KMS-11 (cell line): Measurements from ENCODE around the gene PRKCE.

Experiments
- H2AFZ ChIP-seq: fragments of 200-600 bp; sonication (generic); 2 replicates; pipeline ENCODE4 v1.6.1; 2016; ENCODE audit warnings: antibody characterized with exemption, mixed run types, low read depth
- H3K27ac ChIP-seq: fragments of 200-600 bp; sonication (generic); 2 replicates; pipeline ENCODE4 v1.6.1; 2016; ENCODE audit warnings: mild to moderate bottlenecking, mixed run types
- H3K27me3 ChIP-seq: fragments of 200-600 bp; sonication (generic); 2 replicates; pipeline ENCODE4 v1.6.1; 2017; ENCODE audit warnings: mild to moderate bottlenecking, low read depth, mixed run types, moderate library complexity; ENCODE audit not compliant: insufficient read depth
- H3K36me3 ChIP-seq: fragments of 200-600 bp; sonication (generic); 2 replicates; pipeline ENCODE4 v1.6.1; 2017; ENCODE audit warnings: mild to moderate bottlenecking, mixed run types; ENCODE audit not compliant: insufficient read depth
- H3K4me1 ChIP-seq: fragments of 200-600 bp; sonication (generic); 2 replicates; pipeline ENCODE4 v1.6.1; 2016; ENCODE audit warnings: mild to moderate bottlenecking, low read depth, mixed run types; ENCODE audit not compliant: poor library complexity, severe bottlenecking
- H3K4me2 ChIP-seq: fragments of 200-600 bp; sonication (generic); 2 replicates; pipeline ENCODE4 v1.7.0; 2016; ENCODE audit warnings: mild to moderate bottlenecking, mixed run types
- H3K4me3 ChIP-seq: fragments of 200-600 bp; sonication (generic); IDR thresholded peaks from 2 replicates; pipeline ENCODE4 v1.6.1; 2017; ENCODE audit warnings: low read depth, low read length, mixed read lengths; ENCODE audit not compliant: insufficient read depth
- H3K79me2 ChIP-seq: fragments of 200-600 bp; sonication (generic); 2 replicates; pipeline ENCODE4 v1.6.1; 2016; ENCODE audit warnings: low read depth, mixed run types; ENCODE audit not compliant: insufficient read depth
- H3K9ac ChIP-seq: fragments of 200-600 bp; sonication (generic); 2 replicates; pipeline ENCODE4 v1.6.1; 2016; ENCODE audit warnings: mild to moderate bottlenecking, mixed run types
- H4K20me1 ChIP-seq: fragments of 200-600 bp; sonication (generic); 2 replicates; pipeline ENCODE4 v1.6.1; 2016; ENCODE audit warnings: mild to moderate bottlenecking, mixed run types; ENCODE audit not compliant: insufficient read depth
- TF ChIP-seq, protein P1 (sequence below): fragments of 200-600 bp; sonication (generic); conservative IDR thresholded peaks from 2 replicates; pipeline ENCODE4 v1.6.1; 2017; ENCODE audit warnings: low read depth, mild to moderate bottlenecking, antibody characterized with exemption, low read length, moderate library complexity, mixed read lengths

The PRKCE gene

DNA sequence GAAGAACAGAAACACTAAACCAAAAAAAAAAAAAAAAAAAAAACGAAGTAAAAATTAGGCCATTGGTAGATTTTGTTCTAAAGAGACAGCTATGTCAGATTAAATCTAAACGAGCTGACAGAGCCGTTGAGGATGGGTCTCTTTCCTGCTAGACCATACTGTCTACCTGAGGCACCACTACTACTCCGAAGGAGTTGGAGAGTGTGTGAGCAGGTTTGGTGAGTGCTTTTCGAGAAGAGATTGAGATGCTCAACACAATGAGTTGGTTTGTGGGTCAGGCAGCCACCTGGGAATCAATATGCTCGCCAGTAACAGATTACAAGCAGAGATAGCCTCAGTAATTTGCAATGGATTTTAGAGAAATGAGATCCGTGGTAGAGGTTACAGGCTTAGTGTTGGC lies 364.2 kb downstream of the PRKCE start:
- H3K36me3 ChIP-seq = no peaks in the 10 kb centered on the region
- TF ChIP-seq, protein P1, sequence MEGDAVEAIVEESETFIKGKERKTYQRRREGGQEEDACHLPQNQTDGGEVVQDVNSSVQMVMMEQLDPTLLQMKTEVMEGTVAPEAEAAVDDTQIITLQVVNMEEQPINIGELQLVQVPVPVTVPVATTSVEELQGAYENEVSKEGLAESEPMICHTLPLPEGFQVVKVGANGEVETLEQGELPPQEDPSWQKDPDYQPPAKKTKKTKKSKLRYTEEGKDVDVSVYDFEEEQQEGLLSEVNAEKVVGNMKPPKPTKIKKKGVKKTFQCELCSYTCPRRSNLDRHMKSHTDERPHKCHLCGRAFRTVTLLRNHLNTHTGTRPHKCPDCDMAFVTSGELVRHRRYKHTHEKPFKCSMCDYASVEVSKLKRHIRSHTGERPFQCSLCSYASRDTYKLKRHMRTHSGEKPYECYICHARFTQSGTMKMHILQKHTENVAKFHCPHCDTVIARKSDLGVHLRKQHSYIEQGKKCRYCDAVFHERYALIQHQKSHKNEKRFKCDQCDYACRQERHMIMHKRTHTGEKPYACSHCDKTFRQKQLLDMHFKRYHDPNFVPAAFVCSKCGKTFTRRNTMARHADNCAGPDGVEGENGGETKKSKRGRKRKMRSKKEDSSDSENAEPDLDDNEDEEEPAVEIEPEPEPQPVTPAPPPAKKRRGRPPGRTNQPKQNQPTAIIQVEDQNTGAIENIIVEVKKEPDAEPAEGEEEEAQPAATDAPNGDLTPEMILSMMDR = no peak
- H3K9ac ChIP-seq = no peak overlapping the region
- H2AFZ ChIP-seq = no peak overlapping the region
- no peaks in the 10 kb centered on the region for H3K4me1 ChIP-seq
- H3K27me3 ChIP-seq = no peaks in the 10 kb centered on the region
- H3K4me2 ChIP-seq = no peak overlapping the region
- no peaks in the 10 kb centered on the region for H4K20me1 ChIP-seq
- no peak overlapping the region for H3K27ac ChIP-seq
- no peaks in the 10 kb centered on the region for H3K79me2 ChIP-seq
- no peak overlapping the region for H3K4me3 ChIP-seq

DNA sequence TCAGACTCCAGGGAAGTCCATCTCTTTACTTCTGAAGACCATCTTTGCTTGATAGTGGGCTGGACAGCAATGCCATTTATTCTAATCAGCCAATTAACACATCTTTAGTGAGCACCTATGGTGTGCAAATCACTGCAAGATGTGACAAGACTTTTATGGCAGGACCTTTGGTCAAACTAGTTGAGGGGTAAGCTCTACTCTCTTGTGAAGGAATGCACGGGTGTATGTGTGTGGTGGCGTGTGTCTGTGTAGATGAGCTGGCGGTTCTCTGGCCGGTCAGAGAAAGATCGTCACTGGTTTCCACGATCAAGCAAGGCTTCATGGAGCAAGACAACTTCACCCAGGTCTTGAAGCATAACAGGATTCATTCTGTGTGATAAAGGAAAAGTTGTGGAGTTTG lies 364.6 kb downstream of the PRKCE start:
- Histone ChIP-seq H3K4me2 (no peak overlapping the region), H3K9ac (no peak overlapping the region)

DNA sequence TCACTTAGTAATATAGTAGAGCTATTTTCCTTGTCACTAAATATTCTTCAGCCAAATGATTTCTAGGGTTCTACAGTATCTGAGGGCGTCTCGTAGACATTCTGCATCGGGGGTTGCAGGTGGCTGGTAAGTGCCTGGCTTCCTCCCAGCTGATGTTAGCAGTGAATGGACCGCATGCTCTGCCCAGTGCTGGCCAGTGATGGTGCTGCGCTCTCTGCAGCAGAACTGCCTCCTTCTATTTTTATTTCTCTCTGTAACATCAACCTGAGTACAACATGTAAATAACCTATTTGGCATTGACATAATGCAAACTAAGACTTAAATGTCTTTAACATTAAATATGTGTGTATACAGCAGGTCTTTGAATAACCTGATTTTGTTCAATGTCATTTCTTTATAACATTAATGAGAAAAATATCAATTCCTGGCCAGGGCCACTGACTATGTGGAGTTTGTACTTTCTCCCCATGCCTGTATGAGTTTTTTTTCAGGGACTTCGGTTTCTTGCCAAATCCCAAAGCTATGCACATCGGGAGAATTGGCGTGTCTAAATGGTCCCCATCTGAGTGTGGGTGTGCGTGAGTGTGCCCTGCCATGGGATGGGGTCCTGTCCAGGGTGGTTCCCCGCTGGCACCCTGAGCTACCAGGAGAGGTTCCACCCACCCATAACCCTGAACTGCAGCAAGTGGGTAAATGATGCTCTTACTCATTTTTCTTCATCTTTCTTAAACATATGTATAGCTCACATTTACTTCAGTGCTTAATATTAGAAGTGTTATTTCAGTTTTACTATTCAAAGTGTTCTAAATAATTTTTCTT lies 367.5 kb downstream of the PRKCE start:
- H3K79me2 ChIP-seq = no peaks in the 10 kb centered on the region
- H3K27me3 ChIP-seq = no peaks in the 10 kb centered on the region
- H3K9ac ChIP-seq = no peak overlapping the region
- H3K27ac ChIP-seq = no peak overlapping the region
- no peaks in the 10 kb centered on the region for H3K36me3 ChIP-seq
- H2AFZ ChIP-seq = no peak overlapping the region
- TF ChIP-seq, protein P1 = no peak
- H3K4me2 ChIP-seq = no peak overlapping the region
- no peak overlapping the region for H3K4me3 ChIP-seq
- H3K4me1 ChIP-seq = no peaks in the 10 kb centered on the region
- H4K20me1 ChIP-seq = no peaks in the 10 kb centered on the region

More for the DNA sequence above, 364.6 kb downstream of the PRKCE start:
- Histone ChIP-seq H3K27me3 (no peaks in the 10 kb centered on the region), H4K20me1 (no peaks in the 10 kb centered on the region), H2AFZ (no peak overlapping the region), H3K4me3 (no peak overlapping the region), H3K27ac (no peak overlapping the region), H3K79me2 (no peaks in the 10 kb centered on the region), H3K4me1 (no peaks in the 10 kb centered on the region), H3K36me3 (no peaks in the 10 kb centered on the region)
- TF ChIP-seq, protein P1 = no peak

DNA sequence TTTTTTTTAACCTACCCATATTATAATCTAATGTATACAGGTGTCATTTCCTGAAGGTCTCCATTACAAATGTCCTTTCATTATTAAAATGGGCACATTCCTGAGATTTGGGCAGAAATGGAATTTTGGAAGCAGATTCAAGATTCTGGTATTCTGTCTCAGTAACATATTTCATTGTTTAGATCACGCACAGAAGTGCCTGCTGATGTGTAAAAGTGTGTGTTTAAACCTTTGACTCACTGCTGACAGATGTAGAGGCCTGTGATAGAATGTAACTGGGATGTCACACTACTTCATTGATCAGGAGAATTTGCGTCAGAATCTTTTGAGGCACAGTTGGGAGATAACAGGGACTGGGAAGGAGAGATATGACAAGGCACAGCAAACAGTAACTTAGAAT lies 368.9 kb downstream of the PRKCE start:
- no peaks in the 10 kb centered on the region for H3K36me3 ChIP-seq
- TF ChIP-seq, protein P1 = no peak
- no peaks in the 10 kb centered on the region for H4K20me1 ChIP-seq
- H3K79me2 ChIP-seq = no peaks in the 10 kb centered on the region
- H3K9ac ChIP-seq = no peak overlapping the region
- no peak overlapping the region for H2AFZ ChIP-seq
- no peak overlapping the region for H3K4me3 ChIP-seq
- H3K27me3 ChIP-seq = no peaks in the 10 kb centered on the region
- no peak overlapping the region for H3K4me2 ChIP-seq
- H3K27ac ChIP-seq = no peak overlapping the region
- H3K4me1 ChIP-seq = no peaks in the 10 kb centered on the region
